ENCODE data around the gene RXRA.

GRCh38 chr9:134350416-134350994, 24.2 kb downstream of the RXRA start:
- no peak for TF ChIP-seq POLR2A (IDR thresholded peaks at IDR 0.05)
- TF ChIP-seq CTCF (IDR thresholded peaks at IDR 0.05): no peak

Measured in adrenal gland (tissue), 5 donors.